GM19324 (cell line): ENCODE measurements around the gene STAU1.
"Not testable (repeated sequence)": the region's sequence is repeated elsewhere in the genome, so short reads cannot be mapped to it uniquely, and the experiment has no call there.

Experiments
- ATAC-seq: cut with Tn5 transposase; IDR thresholded peaks from one replicate; pipeline ENCODE4 v1.9.1; 2021; ENCODE audit warnings: mild to moderate bottlenecking, moderate library complexity; ENCODE audit not compliant: unreplicated experiment, low FRiP score

The STAU1 gene

GRCh38 chr20:49166534-49167449, 21.3 kb downstream of the STAU1 start:
- no peak for ATAC-seq

- no peak for ATAC-seq
Measured at GRCh38 chr20:49165611-49166010, 22.5 kb downstream of the STAU1 start.

- no peak for ATAC-seq
Measured at GRCh38 chr20:49163696-49164095, 24.4 kb downstream of the STAU1 start.

- ATAC-seq: no peak
Measured at GRCh38 chr20:49161428-49162152, 26.5 kb downstream of the STAU1 start.

GRCh38 chr20:49160057-49160929, 27.8 kb downstream of the STAU1 start:
- no peak for ATAC-seq

- ATAC-seq: no peak
Measured at GRCh38 chr20:49157146-49157545, 31.0 kb downstream of the STAU1 start.

- ATAC-seq: no peak
Measured at GRCh38 chr20:49156481-49156880, 31.7 kb downstream of the STAU1 start.

- no peak for ATAC-seq
Measured at GRCh38 chr20:49151436-49151835, 36.7 kb downstream of the STAU1 start.

GRCh38 chr20:49149281-49150045, 38.7 kb downstream of the STAU1 start:
- ATAC-seq: no peak

- no peak for ATAC-seq
Measured at GRCh38 chr20:49148601-49149000, 39.5 kb downstream of the STAU1 start.

GRCh38 chr20:49147296-49147695, 40.8 kb downstream of the STAU1 start:
- no peak for ATAC-seq

GRCh38 chr20:49146442-49147225, 41.5 kb downstream of the STAU1 start:
- no peak for ATAC-seq

GRCh38 chr20:49140834-49141233, 47.3 kb downstream of the STAU1 start:
- ATAC-seq: no peak

GRCh38 chr20:49140411-49140810, 47.7 kb downstream of the STAU1 start:
- no peak for ATAC-seq

- no peak for ATAC-seq
Measured at GRCh38 chr20:49138431-49138830, 49.7 kb downstream of the STAU1 start.

GRCh38 chr20:49136817-49137571, 51.1 kb downstream of the STAU1 start:
- ATAC-seq: no peak

- not testable (repeated sequence) for ATAC-seq
Measured at GRCh38 chr20:49134797-49135196, 53.3 kb downstream of the STAU1 start.

GRCh38 chr20:49133571-49133970, 54.6 kb downstream of the STAU1 start:
- no peak for ATAC-seq
